Upper lobe of right lung (tissue), 1 donor: Measurements from ENCODE around the gene LMOD2. TPM values are rescaled to one million over a fixed set of nuclear protein-coding genes. Genes with fewer than 3 reads are reported as not detected.

Experiments used
- ATAC-seq: fragments of 200-7000 bp; cut with Tn5 transposase; one replicate; pipeline ENCODE4 v1.9.1; 2020; ENCODE audit warnings: mild to moderate bottlenecking, moderate library complexity
- DNase-seq: peaks from one replicate; pipeline ENCODE4 v3.0.0-alpha.2; 2020
- H3K27ac ChIP-seq: fragments of 200-600 bp; one replicate; pipeline ENCODE4 v1.8.0; 2022
- H3K27me3 ChIP-seq: fragments of 200-600 bp; one replicate; pipeline ENCODE4 v1.8.0; 2022; ENCODE audit warnings: mild to moderate bottlenecking
- H3K36me3 ChIP-seq: fragments of 200-600 bp; one replicate; pipeline ENCODE4 v1.8.0; 2022
- H3K4me1 ChIP-seq: fragments of 200-600 bp; one replicate; pipeline ENCODE4 v1.8.0; 2022
- H3K4me3 ChIP-seq: fragments of 200-600 bp; one replicate; pipeline ENCODE4 v1.8.0; 2022; ENCODE audit warnings: mild to moderate bottlenecking
- H3K9me3 ChIP-seq: fragments of 200-600 bp; one replicate; pipeline ENCODE4 v1.8.0; 2022
- CTCF ChIP-seq: fragments of 200-600 bp; IDR thresholded peaks from one replicate; pipeline ENCODE4 v1.8.0; 2022; ENCODE audit warnings: antibody characterized with exemption
- intact Hi-C: fragments of 100-400 bp; cut with DNase I; formaldehyde crosslinking; loops from one replicate; pipeline ENCODE4 v1.11.0; 2022
- total RNA-seq: library from RNA; stranded (reverse); fragmentation: NEBNext Ultra II Directional; extraction: Animal tissue kit (Norgen Biotek cat#: 25700); gene quantifications from one replicate; pipeline ENCODE4 v1.2.1, GENCODE V29; 2021
- donor health status: DM: no; HTN: yes; CAD: no; lungs with severe emphysema.

LMOD2 gene
- total RNA-seq, 1 donor from 2014 or later, result 0.17 TPM

- intact Hi-C loops, result no loop called here
- H3K27ac ChIP-seq, result no peak overlapping the region
- DNase-seq (no peak), ATAC-seq (no peak)
- H3K4me1 ChIP-seq, result no peaks in the 10 kb centered on the region
- no peaks in the 10 kb centered on the region for H3K36me3 ChIP-seq
- H3K9me3 ChIP-seq, result no peaks in the 10 kb centered on the region
- H3K27me3 ChIP-seq, result no peaks in the 10 kb centered on the region
- no peak for TF ChIP-seq CTCF
- no peak overlapping the region for H3K4me3 ChIP-seq
These were observed 13.8 kb upstream of the LMOD2 start for GRCh38 chr7:123641901-123642300.

- intact Hi-C loops, result no loop called here
- ATAC-seq (peak; percentile 32), DNase-seq (no peak)
- Histone ChIP-seq H3K4me3 (peak overlapping the region; percentile 8), H3K9me3 (no peaks in the 10 kb centered on the region), H3K27me3 (no peaks in the 10 kb centered on the region), H3K4me1 (no peaks in the 10 kb centered on the region), H3K27ac (no peak overlapping the region), H3K36me3 (no peaks in the 10 kb centered on the region)
- no peak for TF ChIP-seq CTCF
These were observed 11.9 kb upstream of the LMOD2 start for GRCh38 chr7:123643495-123644441.

GRCh38 chr7:123645516-123645915 is 10.2 kb upstream of the LMOD2 start:
- no peaks in the 10 kb centered on the region for H3K9me3 ChIP-seq
- intact Hi-C loops, result no loop called here
- no peak overlapping the region for H3K27ac ChIP-seq
- no peaks in the 10 kb centered on the region for H3K36me3 ChIP-seq
- DNase-seq, result no peak
- no peaks in the 10 kb centered on the region for H3K27me3 ChIP-seq
- ATAC-seq, result no peak
- H3K4me3 ChIP-seq, result no peak overlapping the region
- TF ChIP-seq CTCF, result no peak
- no peaks in the 10 kb centered on the region for H3K4me1 ChIP-seq

GRCh38 chr7:123647106-123647730 is 8.4 kb upstream of the LMOD2 start:
- ATAC-seq (no peak), DNase-seq (no peak)
- Histone ChIP-seq H3K4me3 (no peak overlapping the region), H3K36me3 (no peaks in the 10 kb centered on the region), H3K9me3 (no peaks in the 10 kb centered on the region), H3K4me1 (no peaks in the 10 kb centered on the region), H3K27me3 (no peaks in the 10 kb centered on the region), H3K27ac (no peak overlapping the region)
- intact Hi-C loops, result no loop called here
- no peak for TF ChIP-seq CTCF

- intact Hi-C loops, result no loop called here
- Histone ChIP-seq H3K9me3 (no peaks in the 10 kb centered on the region), H3K27ac (no peak overlapping the region), H3K27me3 (no peaks in the 10 kb centered on the region), H3K4me3 (no peak overlapping the region), H3K4me1 (no peaks in the 10 kb centered on the region), H3K36me3 (no peaks in the 10 kb centered on the region)
- no peak for ATAC-seq
- no peak for TF ChIP-seq CTCF
- no peak for DNase-seq
These were observed 5.7 kb upstream of the LMOD2 start for GRCh38 chr7:123649964-123650363.
